Ishikawa (cell line): Measurements from ENCODE around the gene RNF150.

ENCODE experiments used
- EP300 ChIP-seq: IDR thresholded peaks from 2 replicates; pipeline ENCODE4 v1.6.1; 2012; ENCODE audit warnings: borderline replicate concordance
- NFIC ChIP-seq: IDR thresholded peaks from 2 replicates; pipeline ENCODE4 v1.6.1; 2012
- TEAD4 ChIP-seq: IDR thresholded peaks from 2 replicates; pipeline ENCODE4 v1.6.1; 2012
- USF1 ChIP-seq: IDR thresholded peaks from 2 replicates; pipeline ENCODE4 v1.6.1; 2012

GRCh38 chr4:141077611-141078225 lies 55.6 kb downstream of the RNF150 start:
- no peak for TF ChIP-seq EP300
- TF ChIP-seq NFIC = no peak
- no peak for TF ChIP-seq USF1
- TF ChIP-seq TEAD4 = no peak
